Osteoblast (primary cell): ENCODE data around the gene PRICKLE1. TPM values are rescaled to one million over a fixed set of nuclear protein-coding genes. Genes with fewer than 3 reads are reported as not detected.

Source experiments
- DNase-seq: peaks from one replicate; pipeline ENCODE4 v3.0.0; 2011; ENCODE audit warnings: low spot score, mixed read lengths; ENCODE audit not compliant: insufficient read length; ENCODE audit errors: missing footprints
- H2AFZ ChIP-seq: 2 replicates; pipeline ENCODE4 v1.6.0; 2011; ENCODE audit warnings: mild to moderate bottlenecking, low read length
- H3K27ac ChIP-seq: 2 replicates; pipeline ENCODE4 v1.5.1; 2011; ENCODE audit warnings: mild to moderate bottlenecking, low read depth, low read length, moderate library complexity
- H3K27me3 ChIP-seq: 2 replicates; pipeline ENCODE4 v1.6.0; 2012; ENCODE audit warnings: mild to moderate bottlenecking, control low read depth, inconsistent platforms, low read length, moderate library complexity; ENCODE audit not compliant: insufficient read depth
- H3K36me3 ChIP-seq: 2 replicates; pipeline ENCODE4 v1.5.1; 2011; ENCODE audit warnings: mild to moderate bottlenecking, low read length, control low read depth, moderate library complexity; ENCODE audit not compliant: insufficient read depth
- H3K4me1 ChIP-seq: 2 replicates; pipeline ENCODE4 v1.5.1; 2011; ENCODE audit warnings: mild to moderate bottlenecking, low read length, control low read depth, moderate library complexity; ENCODE audit not compliant: insufficient read depth
- H3K4me2 ChIP-seq: 2 replicates; pipeline ENCODE4 v1.6.0; 2011; ENCODE audit warnings: mild to moderate bottlenecking, low read length; ENCODE audit not compliant: insufficient read depth
- H3K4me3 ChIP-seq: fragments of 200-600 bp; sonication (generic); 3 replicates; pipeline ENCODE4 v1.5.1; 2012; ENCODE audit warnings: mild to moderate bottlenecking, low read length, inconsistent platforms; ENCODE audit not compliant: insufficient read depth
- H3K79me2 ChIP-seq: 2 replicates; pipeline ENCODE4 v1.6.0; 2012; ENCODE audit warnings: mild to moderate bottlenecking, low read length, control low read depth, inconsistent platforms; ENCODE audit not compliant: insufficient read depth
- H3K9me3 ChIP-seq: 2 replicates; pipeline ENCODE4 v1.5.1; 2011; ENCODE audit warnings: low read depth, low read length, control low read depth
- H4K20me1 ChIP-seq: 2 replicates; pipeline ENCODE4 v1.6.0; 2012; ENCODE audit warnings: mild to moderate bottlenecking, low read length, control low read depth; ENCODE audit not compliant: insufficient read depth
- CTCF ChIP-seq: IDR thresholded peaks from 2 replicates; pipeline ENCODE4 v1.5.1; 2011; ENCODE audit warnings: mild to moderate bottlenecking, low read depth, low read length, moderate library complexity; ENCODE audit errors: extremely low read depth
- total RNA-seq: library from RNA; depleted of rRNA; stranded (reverse); fragments of >200 nt; gene quantifications from 2 replicates; pipeline ENCODE4 v1.2.3, GENCODE V29; 2012

The PRICKLE1 gene
- total RNA-seq, 1 donor, result 13.0 TPM

GRCh38 chr12:42525444-42525843 lies 64.1 kb downstream of the PRICKLE1 start:
- H3K36me3 ChIP-seq, result peaks cover 15% of the 10 kb centered on the region
- H3K4me1 ChIP-seq, result no peaks in the 10 kb centered on the region
- DNase-seq, result no peak
- TF ChIP-seq CTCF, result no peak
- no peak overlapping the region for H3K4me3 ChIP-seq
- H3K9me3 ChIP-seq, result no peaks in the 10 kb centered on the region
- H3K27me3 ChIP-seq, result no peaks in the 10 kb centered on the region
- H4K20me1 ChIP-seq, result peaks cover 18% of the 10 kb centered on the region
- no peak overlapping the region for H2AFZ ChIP-seq
- no peak overlapping the region for H3K27ac ChIP-seq
- H3K79me2 ChIP-seq, result no peaks in the 10 kb centered on the region
- no peak overlapping the region for H3K4me2 ChIP-seq

GRCh38 chr12:42524716-42525115 lies 64.8 kb downstream of the PRICKLE1 start:
- Histone ChIP-seq H4K20me1 (peaks cover 25% of the 10 kb centered on the region), H3K4me2 (no peak overlapping the region)

GRCh38 chr12:42516573-42516972 lies 73.0 kb downstream of the PRICKLE1 start:
- DNase-seq, result no peak

More at GRCh38 chr12:42524716-42525115, 64.8 kb downstream of the PRICKLE1 start:
- peaks cover 15% of the 10 kb centered on the region for H3K36me3 ChIP-seq
- no peaks in the 10 kb centered on the region for H3K79me2 ChIP-seq
- DNase-seq, result no peak
- H3K27me3 ChIP-seq, result no peaks in the 10 kb centered on the region
- no peaks in the 10 kb centered on the region for H3K9me3 ChIP-seq
- H3K4me1 ChIP-seq, result no peaks in the 10 kb centered on the region
- no peak overlapping the region for H3K4me3 ChIP-seq
- H3K27ac ChIP-seq, result no peak overlapping the region
- H2AFZ ChIP-seq, result no peak overlapping the region
- TF ChIP-seq CTCF, result no peak

GRCh38 chr12:42511656-42512055 lies 77.9 kb downstream of the PRICKLE1 start:
- no peaks in the 10 kb centered on the region for H3K4me1 ChIP-seq
- H4K20me1 ChIP-seq, result peaks cover 42% of the 10 kb centered on the region
- H2AFZ ChIP-seq, result no peak overlapping the region
- TF ChIP-seq CTCF, result no peak
- H3K27ac ChIP-seq, result no peak overlapping the region
- no peak overlapping the region for H3K4me2 ChIP-seq
- no peak overlapping the region for H3K4me3 ChIP-seq
- no peak for DNase-seq
- H3K9me3 ChIP-seq, result no peaks in the 10 kb centered on the region
- no peaks in the 10 kb centered on the region for H3K27me3 ChIP-seq
- H3K79me2 ChIP-seq, result no peaks in the 10 kb centered on the region
- peaks cover 8% of the 10 kb centered on the region for H3K36me3 ChIP-seq

More at GRCh38 chr12:42516573-42516972, 73.0 kb downstream of the PRICKLE1 start:
- Histone ChIP-seq H3K4me1 (no peaks in the 10 kb centered on the region), H3K79me2 (no peaks in the 10 kb centered on the region), H3K36me3 (peaks cover 8% of the 10 kb centered on the region), H4K20me1 (peaks cover 21% of the 10 kb centered on the region), H3K4me3 (no peak overlapping the region), H3K27ac (no peak overlapping the region), H3K4me2 (no peak overlapping the region), H3K27me3 (no peaks in the 10 kb centered on the region), H2AFZ (no peak overlapping the region), H3K9me3 (no peaks in the 10 kb centered on the region)
- no peak for TF ChIP-seq CTCF
